ENCODE results near the gene DPPA5.

GRCh38 chr6:73343164-73343563 lies 10.9 kb downstream of the DPPA5 start:
- TF ChIP-seq CTCF (conservative IDR thresholded peaks at IDR 0.05; ENCODE audit: low read depth in 2 of 2) = no peak
- no peak for TF ChIP-seq POLR2AphosphoS5 (IDR thresholded peaks at IDR 0.05; ENCODE audit: low read depth)
- no peak for TF ChIP-seq EZH2phosphoT487 (IDR thresholded peaks at IDR 0.05; ENCODE audit: unreplicated experiment)
- TF ChIP-seq REST (IDR thresholded peaks at IDR 0.05; ENCODE audit: unreplicated experiment) = no peak
- no peak for TF ChIP-seq NANOG (IDR thresholded peaks at IDR 0.05; ENCODE audit: borderline replicate concordance)
- TF ChIP-seq EZH2 (IDR thresholded peaks at IDR 0.05; ENCODE audit: low read depth, unreplicated experiment) = no peak
- TF ChIP-seq CREB1 (CRISPR knock-in tag; IDR thresholded peaks at IDR 0.05; ENCODE audit: low read depth) = no peak
- no peak for TF ChIP-seq ZNF114 (CRISPR knock-in tag; IDR thresholded peaks at IDR 0.05)
- no peak for TF ChIP-seq ZNF462 (CRISPR knock-in tag; IDR thresholded peaks at IDR 0.05)
- no peak for TF ChIP-seq ZNF331 (CRISPR knock-in tag; IDR thresholded peaks at IDR 0.05; ENCODE audit: low read depth)
- TF ChIP-seq ETS1 (IDR thresholded peaks at IDR 0.05) = no peak
- no peak for TF ChIP-seq JUNB (IDR thresholded peaks at IDR 0.05; ENCODE audit: unreplicated experiment)
- TF ChIP-seq STAT1 (IDR thresholded peaks at IDR 0.05; ENCODE audit: unreplicated experiment) = no peak
